Jurkat, Clone E6-1 (cell line): ENCODE results near the gene LAMB3.
A peak's percentile ranks its signal among the peaks of the same experiment; 100 is the strongest.

Experiments used
- DNase-seq: peaks from one replicate; pipeline ENCODE4 v3.0.0-alpha.2; 2011; ENCODE audit warnings: low read depth, low spot score
- H3K4me3 ChIP-seq: 2 replicates; pipeline ENCODE4 v1.5.1; 2011; ENCODE audit warnings: mild to moderate bottlenecking, low read length, control low read depth, moderate library complexity

Gene LAMB3

GRCh38 chr1:209584231-209584672, 68.0 kb downstream of the LAMB3 start:
- H3K4me3 ChIP-seq, result no peak overlapping the region
- no peak for DNase-seq

DNA sequence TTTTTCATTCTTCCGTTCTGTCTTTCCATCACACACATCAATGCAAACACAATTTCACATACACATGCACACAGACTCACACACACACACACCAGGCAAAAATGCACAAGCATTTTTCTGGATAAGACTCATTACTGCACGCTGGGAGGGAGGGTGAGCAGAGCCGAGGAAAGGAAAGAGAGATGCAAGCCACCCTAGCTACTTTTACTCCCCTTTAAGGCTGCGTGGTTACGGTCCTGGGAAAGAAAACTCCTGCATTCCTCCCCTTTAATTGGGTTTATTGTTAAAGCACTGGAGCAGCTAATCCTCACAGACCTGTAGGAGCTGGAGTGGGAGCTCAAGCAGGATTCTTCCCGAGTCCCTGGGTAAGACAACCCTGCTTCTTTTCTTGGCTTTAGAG, 68.8 kb downstream of the LAMB3 start, which contains the start of gene CAMK1G:
Gene CAMK1G (plus strand): TSS at position 307 of the 400 bp plus-strand sequence. CDS start 11,270 bp downstream, outside the sequence.
- DNase-seq, result no peak
- H3K4me3 ChIP-seq, result no peak within 1 kb of the TSS

DNA sequence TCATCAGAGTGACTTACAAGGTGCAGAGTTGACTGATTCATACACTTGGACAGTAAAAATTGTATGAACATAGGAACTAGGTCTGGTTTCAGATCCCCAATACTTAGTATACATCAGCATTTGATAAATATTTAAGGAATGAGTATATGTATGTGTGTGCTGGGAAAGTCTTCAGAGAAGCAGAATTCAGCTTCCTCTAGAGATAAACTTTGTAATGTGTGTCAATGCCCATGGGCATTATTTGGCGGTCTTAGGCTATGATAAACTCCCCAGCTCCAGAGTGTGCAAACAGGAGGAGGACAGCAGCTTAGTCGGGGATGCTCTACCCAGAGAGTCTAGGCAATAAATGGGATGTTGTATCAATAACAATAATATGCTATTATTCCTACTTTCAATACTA, 71.6 kb downstream of the LAMB3 start:
- H3K4me3 ChIP-seq, result no peak overlapping the region
- DNase-seq, result no peak

GRCh38 chr1:209577346-209577745, 74.9 kb downstream of the LAMB3 start:
- H3K4me3 ChIP-seq, result no peak overlapping the region
- DNase-seq, result no peak

DNA sequence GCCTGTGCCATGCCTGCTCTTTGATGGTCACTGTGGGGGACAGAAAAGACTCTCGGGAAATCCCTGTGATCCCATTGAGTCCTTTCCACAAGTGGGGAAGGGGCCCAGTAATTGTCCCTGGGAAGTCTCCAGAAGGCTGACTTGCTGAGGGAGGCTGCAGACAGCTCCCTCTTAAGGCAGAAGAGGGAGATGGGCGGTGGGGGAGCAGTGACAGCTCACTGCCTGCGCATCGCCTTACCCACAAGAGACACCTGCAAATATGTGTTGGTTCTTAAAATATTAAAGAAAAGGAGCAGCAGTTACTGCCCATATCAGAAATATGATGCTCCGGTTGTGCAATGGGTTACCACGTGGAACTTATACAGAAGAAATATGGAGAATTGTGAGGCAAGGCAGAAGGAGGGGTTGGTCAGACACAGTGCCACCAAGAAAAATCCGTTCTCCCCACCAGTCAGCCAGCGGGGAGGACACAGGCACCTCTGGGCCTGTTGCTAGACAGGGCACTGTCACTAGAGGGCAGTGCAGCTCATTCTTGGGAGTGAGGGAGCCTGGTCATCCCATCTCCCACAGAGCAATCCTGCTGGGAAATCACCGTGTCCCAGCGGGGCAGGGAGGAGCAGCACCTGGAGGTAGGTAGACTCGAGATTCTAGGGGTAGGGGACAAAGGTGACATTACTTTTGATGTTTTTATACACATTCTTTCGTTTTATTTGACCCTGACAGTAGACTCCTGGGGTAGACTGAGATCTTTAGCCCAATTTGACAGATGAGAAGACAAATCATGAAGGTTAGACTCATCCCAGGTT, 75.6 kb downstream of the LAMB3 start:
- DNase-seq, result peak; percentile 12
- no peak overlapping the region for H3K4me3 ChIP-seq

DNA sequence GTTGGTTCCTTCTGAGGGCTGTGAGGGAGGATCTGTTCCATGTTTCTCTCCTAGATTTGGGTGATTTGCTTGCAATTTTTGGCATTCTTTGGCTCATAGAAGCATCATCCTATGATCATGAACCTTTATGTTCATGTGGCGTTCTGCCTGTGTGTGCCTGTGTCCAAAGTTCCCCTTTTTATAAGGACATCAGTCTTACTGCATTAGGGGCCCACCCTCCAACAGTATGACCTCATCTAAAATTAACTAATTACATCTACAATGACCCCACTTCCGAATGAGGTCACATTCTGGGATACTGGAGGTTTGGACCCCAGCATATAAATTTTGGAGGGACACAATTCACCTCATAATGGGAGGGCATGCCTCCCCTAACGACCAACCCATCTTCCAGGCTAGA, 81.5 kb downstream of the LAMB3 start:
- no peak for DNase-seq
- H3K4me3 ChIP-seq, result no peak overlapping the region

GRCh38 chr1:209569455-209570207, 82.6 kb downstream of the LAMB3 start:
- no peak overlapping the region for H3K4me3 ChIP-seq
- peak; percentile 73 for DNase-seq

- DNase-seq, result no peak
- H3K4me3 ChIP-seq, result no peak overlapping the region
These were observed 84.5 kb downstream of the LAMB3 start for GRCh38 chr1:209567698-209568175.

GRCh38 chr1:209565759-209566678, 86.2 kb downstream of the LAMB3 start:
- DNase-seq, result peak; percentile 60
- H3K4me3 ChIP-seq, result no peak overlapping the region
